ENCODE measurements around the gene ACTL10.
"Not testable (repeated sequence)": the region's sequence is repeated elsewhere in the genome, so short reads cannot be mapped to it uniquely, and the experiment has no call there.

The ACTL10 gene

GRCh38 chr20:33666293-33667244 lies at the start of gene ACTL10:
TSS of gene ACTL10 (plus strand) at chr20:33666943. CDS start at chr20:33667498, 555 bp downstream.
- DNase-seq (ENCODE audit: low read depth), result peak; percentile 91

GRCh38 chr20:33621717-33622400 lies 44.9 kb upstream of the ACTL10 start:
- no peak for DNase-seq (ENCODE audit: low read depth)

- no peak for DNase-seq (ENCODE audit: low read depth)
Observed at GRCh38 chr20:33622705-33623365, 43.9 kb upstream of the ACTL10 start.

- no peak for DNase-seq (ENCODE audit: low read depth)
Observed at GRCh38 chr20:33624399-33624798, 42.3 kb upstream of the ACTL10 start.

- no peak for DNase-seq (ENCODE audit: low read depth)
Observed at GRCh38 chr20:33626190-33626589, 40.6 kb upstream of the ACTL10 start.

GRCh38 chr20:33627577-33628216 lies 39.0 kb upstream of the ACTL10 start:
- DNase-seq (ENCODE audit: low read depth), result no peak

- DNase-seq (ENCODE audit: low read depth), result no peak
Observed at GRCh38 chr20:33629533-33629932, 37.2 kb upstream of the ACTL10 start.

- DNase-seq (ENCODE audit: low read depth), result no peak
Observed at GRCh38 chr20:33629979-33630378, 36.8 kb upstream of the ACTL10 start.

- DNase-seq (ENCODE audit: low read depth), result no peak
Observed at GRCh38 chr20:33630507-33630906, 36.2 kb upstream of the ACTL10 start.

GRCh38 chr20:33631910-33632309 lies 34.8 kb upstream of the ACTL10 start:
- DNase-seq (ENCODE audit: low read depth), result not testable (repeated sequence)

- DNase-seq (ENCODE audit: low read depth), result no peak
Observed at GRCh38 chr20:33635341-33635740, 31.4 kb upstream of the ACTL10 start.

GRCh38 chr20:33636776-33637175 lies 30.0 kb upstream of the ACTL10 start:
- DNase-seq (ENCODE audit: low read depth), result no peak

GRCh38 chr20:33640287-33640686 lies 26.5 kb upstream of the ACTL10 start:
- no peak for DNase-seq (ENCODE audit: low read depth)

GRCh38 chr20:33644313-33645071 lies 22.3 kb upstream of the ACTL10 start:
- no peak for DNase-seq (ENCODE audit: low read depth)

- DNase-seq (ENCODE audit: low read depth), result no peak
Observed at GRCh38 chr20:33645072-33645358, 21.7 kb upstream of the ACTL10 start.

- no peak for DNase-seq (ENCODE audit: low read depth)
Observed at GRCh38 chr20:33645396-33645795, 21.3 kb upstream of the ACTL10 start.

GRCh38 chr20:33646191-33646590 lies 20.6 kb upstream of the ACTL10 start:
- no peak for DNase-seq (ENCODE audit: low read depth)

- not testable (repeated sequence) for DNase-seq (ENCODE audit: low read depth)
Observed at GRCh38 chr20:33646959-33647602, 19.7 kb upstream of the ACTL10 start.

GRCh38 chr20:33647603-33648395 lies 18.9 kb upstream of the ACTL10 start:
- DNase-seq (ENCODE audit: low read depth), result no peak

GRCh38 chr20:33648396-33649004 lies 18.2 kb upstream of the ACTL10 start:
- no peak for DNase-seq (ENCODE audit: low read depth)

All from non-pigmented ciliary epithelial cell (primary cell).